ENCODE results near the gene BICDL1. TPM values are rescaled to one million over a fixed set of nuclear protein-coding genes. Genes with fewer than 3 reads are reported as not detected.
A peak's percentile ranks its signal among the peaks of the same experiment; 100 is the strongest.
"Not testable (repeated sequence)": the region's sequence is repeated elsewhere in the genome, so short reads cannot be mapped to it uniquely, and the experiment has no call there.

Gene BICDL1
- total RNA-seq, 1 experiment from 2014 or later: 14.4 TPM

DNA sequence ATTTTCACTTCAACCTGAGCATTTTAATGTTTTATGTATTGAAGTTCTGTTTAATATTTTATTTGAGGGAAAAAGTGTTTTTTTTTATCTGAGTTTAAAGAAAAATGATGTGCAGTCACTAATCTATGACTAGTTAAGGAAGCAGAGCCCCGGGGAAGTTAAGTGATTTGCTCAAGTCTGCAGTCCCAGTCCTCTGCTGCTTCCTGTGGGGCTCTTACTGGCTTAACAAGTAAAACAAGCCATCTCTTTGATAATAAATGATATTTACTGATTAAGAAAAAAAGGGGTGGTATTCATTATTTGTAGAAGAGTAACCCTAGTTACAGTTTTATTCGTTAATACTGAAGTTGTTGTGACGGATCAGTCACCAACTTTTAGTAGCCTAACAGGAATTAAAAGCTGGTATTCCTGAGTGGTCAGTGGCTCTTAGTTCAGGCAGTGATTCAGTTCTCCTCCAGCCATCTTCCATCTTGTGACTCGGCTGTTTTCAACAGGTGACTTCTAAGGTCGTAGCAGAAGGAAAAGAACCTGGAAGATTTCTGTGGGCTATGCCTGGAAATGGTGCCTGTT, 21.7 kb downstream of the BICDL1 start:
- Histone ChIP-seq H3K4me2 (no peak overlapping the region), H2AFZ (no peak overlapping the region), H3K9me2 (ENCODE audit: insufficient read depth) (no peaks in the 10 kb centered on the region), H3F3A (ENCODE audit: insufficient read depth, low read depth) (peaks cover 10% of the 10 kb centered on the region), H3K4me1 (replicated peaks; ENCODE audit: insufficient read depth) (peaks cover 25% of the 10 kb centered on the region), H3K27ac (peak overlapping the region; percentile 39), H3K4me3 (no peak overlapping the region), H3K27me3 (ENCODE audit: insufficient read depth, low read depth) (no peaks in the 10 kb centered on the region), H3K79me2 (ENCODE audit: low read depth) (no peaks in the 10 kb centered on the region), H3K9me3 (ENCODE audit: insufficient read depth, low read depth) (no peaks in the 10 kb centered on the region), H3K36me3 (ENCODE audit: low read depth) (0 out of 2 replicates have a peak, but pooled peaks cover 4% of the 10 kb centered on the region), H4K20me1 (ENCODE audit: insufficient read depth) (no peaks in the 10 kb centered on the region)
- DNase-seq: peak in 1 of 2 experiments; percentile 62
- BruUV-seq (replicated peaks): no TSS peak
- TF ChIP-seq EZH2 (IDR thresholded peaks at IDR 0.05; ENCODE audit: low read depth) (no peak), CTCF (conservative IDR thresholded peaks at IDR 0.05) (no peak)
- ChIA-PET CTCF (no interaction called here), POLR2A (ENCODE audit: unreplicated experiment) (no interaction called here)
- intact Hi-C loops (cut with micrococcal nuclease; ENCODE audit: unreplicated experiment): loop anchor here (2.0 kb wide), 1 partner anchor 76 kb away; no protein-coding TSS in a partner anchor

- 0 out of 2 replicates have a peak, but pooled peaks cover 4% of the 10 kb centered on the region for H3K36me3 ChIP-seq (ENCODE audit: low read depth)
- BruUV-seq (replicated peaks): no TSS peak
- peaks cover 10% of the 10 kb centered on the region for H3F3A ChIP-seq (ENCODE audit: insufficient read depth, low read depth)
- no peak overlapping the region for H3K4me2 ChIP-seq
- H4K20me1 ChIP-seq (ENCODE audit: insufficient read depth): no peaks in the 10 kb centered on the region
- H3K9me2 ChIP-seq (ENCODE audit: insufficient read depth): no peaks in the 10 kb centered on the region
- DNase-seq: no peak
- no peaks in the 10 kb centered on the region for H3K27me3 ChIP-seq (ENCODE audit: insufficient read depth, low read depth)
- ChIA-PET POLR2A (ENCODE audit: unreplicated experiment) (no interaction called here), CTCF (no interaction called here)
- peaks cover 25% of the 10 kb centered on the region for H3K4me1 ChIP-seq (replicated peaks; ENCODE audit: insufficient read depth)
- no peaks in the 10 kb centered on the region for H3K9me3 ChIP-seq (ENCODE audit: insufficient read depth, low read depth)
- H2AFZ ChIP-seq: no peak overlapping the region
- no peak for TF ChIP-seq CTCF (conservative IDR thresholded peaks at IDR 0.05)
- no peak for TF ChIP-seq EZH2 (IDR thresholded peaks at IDR 0.05; ENCODE audit: low read depth)
- H3K27ac ChIP-seq: no peak overlapping the region
- no peaks in the 10 kb centered on the region for H3K79me2 ChIP-seq (ENCODE audit: low read depth)
- intact Hi-C loops (cut with micrococcal nuclease; ENCODE audit: unreplicated experiment): no loop called here
- H3K4me3 ChIP-seq: no peak overlapping the region
Measured at GRCh38 chr12:120012067-120012621, 23.1 kb downstream of the BICDL1 start.

- Histone ChIP-seq H3K79me2 (ENCODE audit: low read depth) (no peaks in the 10 kb centered on the region), H3K4me3 (no peak overlapping the region), H3K4me1 (replicated peaks; ENCODE audit: insufficient read depth) (peaks cover 25% of the 10 kb centered on the region), H3K36me3 (ENCODE audit: low read depth) (no peaks in the 10 kb centered on the region), H2AFZ (no peak overlapping the region), H3K27ac (peak overlapping the region; percentile 29; the same call in 1 of the 2 replicates), H3K9me2 (ENCODE audit: insufficient read depth) (no peaks in the 10 kb centered on the region), H3K27me3 (ENCODE audit: insufficient read depth, low read depth) (no peaks in the 10 kb centered on the region), H3K4me2 (peak overlapping the region; percentile 37), H3F3A (ENCODE audit: insufficient read depth, low read depth) (peaks cover 10% of the 10 kb centered on the region), H4K20me1 (ENCODE audit: insufficient read depth) (no peaks in the 10 kb centered on the region), H3K9me3 (ENCODE audit: insufficient read depth, low read depth) (no peaks in the 10 kb centered on the region)
- POLR2A ChIA-PET (ENCODE audit: unreplicated experiment): no interaction called here
- DNase-seq: peak in 1 of 2 experiments; percentile 78
- BruUV-seq (replicated peaks): no TSS peak
- intact Hi-C loops (cut with micrococcal nuclease; ENCODE audit: unreplicated experiment): no loop called here
- TF ChIP-seq EZH2 (IDR thresholded peaks at IDR 0.05; ENCODE audit: low read depth) (no peak), CTCF (conservative IDR thresholded peaks at IDR 0.05) (no peak)
- CTCF ChIA-PET: no interaction called here
Measured at GRCh38 chr12:120013659-120014380, 24.8 kb downstream of the BICDL1 start.

DNA sequence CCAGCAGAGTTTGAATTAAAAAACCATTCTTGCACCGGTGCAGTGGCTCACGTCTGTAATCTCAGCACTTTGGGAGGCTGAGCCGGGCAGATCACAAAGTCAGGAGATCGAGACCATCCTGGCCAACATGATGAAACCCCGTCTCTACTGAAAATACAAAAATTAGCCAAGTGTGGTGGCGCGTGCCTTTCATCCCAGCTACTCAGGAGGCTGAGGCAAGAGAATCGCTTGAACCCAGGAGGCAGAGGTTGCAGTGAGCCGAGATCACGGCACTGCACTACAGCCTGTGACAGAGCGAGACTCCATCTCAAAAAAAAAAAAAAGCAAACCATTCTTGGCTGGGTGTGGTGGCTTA, 25.3 kb downstream of the BICDL1 start:
- H4K20me1 ChIP-seq (ENCODE audit: insufficient read depth); H3K79me2 ChIP-seq (ENCODE audit: low read depth); DNase-seq; H3K9me3 ChIP-seq (ENCODE audit: insufficient read depth, low read depth); H3K4me3 ChIP-seq; intact Hi-C loops (cut with micrococcal nuclease; ENCODE audit: unreplicated experiment); H3K9me2 ChIP-seq (ENCODE audit: insufficient read depth); H3K27me3 ChIP-seq (ENCODE audit: insufficient read depth, low read depth); H2AFZ ChIP-seq; POLR2A ChIA-PET (ENCODE audit: unreplicated experiment); H3K36me3 ChIP-seq (ENCODE audit: low read depth); BruUV-seq (replicated peaks); CTCF ChIA-PET: not testable (repeated sequence)
- H3K4me1 ChIP-seq (replicated peaks; ENCODE audit: insufficient read depth): peaks cover 25% of the 10 kb centered on the region
- peak overlapping the region; percentile 29; the same call in 1 of the 2 replicates for H3K27ac ChIP-seq
- H3K4me2 ChIP-seq: peak overlapping the region; percentile 37
- peaks cover 10% of the 10 kb centered on the region for H3F3A ChIP-seq (ENCODE audit: insufficient read depth, low read depth)

Measured in PC-9 (cell line).